ENCODE results near the gene SOCS3. TPM values are rescaled to one million over a fixed set of nuclear protein-coding genes. Genes with fewer than 3 reads are reported as not detected.
A peak's percentile ranks its signal among the peaks of the same experiment; 100 is the strongest.

Gene SOCS3
- total RNA-seq, 2 donors from 2014 or later = 19.7 to 29.4 TPM

DNA sequence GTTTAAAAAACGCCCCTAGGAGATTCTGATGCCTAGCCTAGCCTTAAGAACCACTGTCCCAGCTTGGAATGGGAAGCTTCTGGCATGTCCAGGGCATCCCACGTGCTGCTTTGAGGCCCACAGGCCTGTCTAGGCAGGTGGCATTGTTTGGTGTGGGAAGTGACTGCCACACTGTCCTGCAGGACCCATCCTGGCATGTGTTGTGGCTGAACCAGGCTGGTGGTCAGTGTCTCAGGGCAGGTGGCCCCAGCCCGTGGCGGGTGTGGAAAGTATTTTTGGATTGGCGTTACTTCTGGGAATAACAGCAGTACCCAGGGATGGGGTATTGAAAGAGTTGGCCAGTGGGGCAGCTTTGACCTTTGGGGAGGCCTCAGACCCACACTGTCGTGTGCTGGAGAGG lies 46.5 kb upstream of the SOCS3 start:
- Histone ChIP-seq H3K27me3 (no peaks in the 10 kb centered on the region), H3K36me3 (peaks cover 21% of the 10 kb centered on the region), H3K9me3 (no peaks in the 10 kb centered on the region), H3K4me1 (peaks cover 18% of the 10 kb centered on the region), H3K9ac (ENCODE audit: low read depth in 2 of 2, low read length in 2 of 2) (peak overlapping the region in 1 of 2 donors; percentile 15), H3K4me3 (no peak overlapping the region), H3K27ac (no peak overlapping the region)
- no peak for DNase-seq
- TF ChIP-seq CTCF (IDR thresholded peaks at IDR 0.05) = no peak
- intact Hi-C loops (cut with DNase I) = no loop called here

DNA sequence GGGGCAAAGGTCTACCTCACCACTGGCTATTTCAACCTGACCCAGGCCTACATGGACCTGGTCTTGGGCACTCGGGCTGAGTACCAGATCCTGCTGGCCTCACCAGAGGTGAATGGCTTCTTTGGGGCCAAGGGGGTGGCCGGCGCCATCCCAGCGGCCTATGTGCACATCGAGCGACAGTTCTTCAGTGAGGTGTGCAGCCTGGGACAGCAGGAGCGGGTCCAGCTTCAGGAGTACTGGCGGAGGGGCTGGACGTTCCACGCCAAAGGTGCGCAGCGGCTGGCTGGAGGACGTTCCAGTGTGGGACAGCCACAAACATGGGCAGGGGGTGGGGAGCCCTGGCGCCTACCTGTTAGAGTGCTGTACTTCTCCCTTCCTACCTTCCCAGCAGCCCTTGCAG lies 43.9 kb upstream of the SOCS3 start:
- no peak for DNase-seq
- Histone ChIP-seq H3K9ac (ENCODE audit: low read depth in 2 of 2, low read length in 2 of 2) (no peak overlapping the region), H3K4me3 (no peak overlapping the region), H3K9me3 (no peaks in the 10 kb centered on the region), H3K4me1 (peaks cover 8% of the 10 kb centered on the region), H3K36me3 (peaks cover 46% of the 10 kb centered on the region), H3K27me3 (no peaks in the 10 kb centered on the region), H3K27ac (no peak overlapping the region)
- intact Hi-C loops (cut with DNase I) = no loop called here
- no peak for TF ChIP-seq CTCF (IDR thresholded peaks at IDR 0.05)

GRCh38 chr17:78401891-78402290 lies 42.0 kb upstream of the SOCS3 start:
- Histone ChIP-seq H3K36me3 (peaks cover 51% of the 10 kb centered on the region), H3K4me1 (no peaks in the 10 kb centered on the region), H3K9ac (ENCODE audit: low read depth in 2 of 2, low read length in 2 of 2) (no peak overlapping the region), H3K4me3 (no peak overlapping the region), H3K27me3 (no peaks in the 10 kb centered on the region), H3K9me3 (no peaks in the 10 kb centered on the region), H3K27ac (no peak overlapping the region)
- TF ChIP-seq CTCF (IDR thresholded peaks at IDR 0.05) = no peak
- DNase-seq = no peak
- intact Hi-C loops (cut with DNase I) = no loop called here

- H3K36me3 ChIP-seq = peaks cover 57% of the 10 kb centered on the region
- TF ChIP-seq CTCF (IDR thresholded peaks at IDR 0.05) = no peak
Observed at GRCh38 chr17:78401246-78401645, 41.4 kb upstream of the SOCS3 start.

DNA sequence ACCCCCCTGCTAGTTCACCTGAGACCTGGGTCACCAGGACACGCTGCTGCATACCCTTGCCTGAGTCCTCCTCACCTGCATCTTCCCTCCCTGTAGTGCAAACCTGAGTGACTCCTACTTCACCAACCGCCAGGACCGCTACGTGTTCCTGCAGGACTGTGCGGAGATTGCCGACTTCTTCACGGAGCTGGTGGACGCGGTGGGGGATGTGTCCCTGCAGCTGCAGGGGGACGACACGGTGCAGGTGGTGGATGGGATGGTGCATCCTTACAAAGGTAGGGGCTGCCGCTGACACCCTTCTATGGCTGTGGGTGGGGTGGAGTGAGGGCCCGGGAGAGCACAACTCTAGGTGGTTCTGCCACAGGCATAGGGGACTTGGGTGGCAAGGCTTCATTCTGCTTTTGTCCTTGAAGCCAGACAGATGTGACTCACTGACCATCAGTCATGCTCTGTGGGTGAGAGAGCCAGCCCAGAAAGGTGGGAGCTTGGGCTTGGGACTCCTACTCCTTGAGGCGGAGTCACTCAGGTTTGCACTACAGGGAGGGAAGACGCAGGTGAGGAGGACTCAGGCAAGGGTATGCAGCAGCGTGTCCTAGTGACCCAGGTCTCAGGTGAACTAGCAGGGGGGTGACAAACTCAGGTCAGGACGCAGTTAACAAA lies 40.8 kb upstream of the SOCS3 start:
- intact Hi-C loops (cut with DNase I) = no loop called here

More at GRCh38 chr17:78401246-78401645, 41.4 kb upstream of the SOCS3 start:
- intact Hi-C loops (cut with DNase I) = no loop called here
- Histone ChIP-seq H3K9me3 (no peaks in the 10 kb centered on the region), H3K27ac (no peak overlapping the region), H3K4me1 (no peaks in the 10 kb centered on the region), H3K9ac (ENCODE audit: low read depth in 2 of 2, low read length in 2 of 2) (no peak overlapping the region), H3K4me3 (no peak overlapping the region), H3K27me3 (no peaks in the 10 kb centered on the region)
- no peak for DNase-seq

More for the DNA sequence above, 40.8 kb upstream of the SOCS3 start:
- DNase-seq = no peak
- no peak overlapping the region for H3K27ac ChIP-seq
- TF ChIP-seq CTCF (IDR thresholded peaks at IDR 0.05) = no peak
- no peaks in the 10 kb centered on the region for H3K27me3 ChIP-seq
- no peaks in the 10 kb centered on the region for H3K9me3 ChIP-seq
- H3K36me3 ChIP-seq = peaks cover 59% of the 10 kb centered on the region
- no peak overlapping the region for H3K9ac ChIP-seq (ENCODE audit: low read depth in 2 of 2, low read length in 2 of 2)
- no peak overlapping the region for H3K4me3 ChIP-seq
- H3K4me1 ChIP-seq = no peaks in the 10 kb centered on the region
